HUDEP-2 (cell line): ENCODE results near the gene ZFAND3.
A peak's percentile ranks its signal among the peaks of the same experiment; 100 is the strongest.

ENCODE experiments used
- DNase-seq, 76 experiments: peaks; one replicate each; lab custom pipeline; 2025; ENCODE audit not compliant: unreplicated experiment in 76 of 76; lab: John Stamatoyannopoulos, UW

ZFAND3 gene

GRCh38 chr6:37965964-37966676 is 146.6 kb downstream of the ZFAND3 start:
- no peak for DNase-seq

GRCh38 chr6:37966801-37967200 is 147.3 kb downstream of the ZFAND3 start:
- no peak for DNase-seq

- no peak for DNase-seq
Measured at GRCh38 chr6:37967651-37968050, 148.1 kb downstream of the ZFAND3 start.

- DNase-seq, result no peak
Measured at GRCh38 chr6:37971266-37971665, 151.7 kb downstream of the ZFAND3 start.

- DNase-seq, result no peak
Measured at GRCh38 chr6:37971711-37972390, 152.3 kb downstream of the ZFAND3 start.

- no peak for DNase-seq
Measured at GRCh38 chr6:37972994-37973757, 153.6 kb downstream of the ZFAND3 start.

- DNase-seq, result no peak
Measured at GRCh38 chr6:37974381-37974780, 154.9 kb downstream of the ZFAND3 start.

GRCh38 chr6:37974943-37975342 is 155.4 kb downstream of the ZFAND3 start:
- no peak for DNase-seq

- DNase-seq, result no peak
Measured at GRCh38 chr6:37977715-37978114, 158.2 kb downstream of the ZFAND3 start.

GRCh38 chr6:37979392-37980221 is 160.1 kb downstream of the ZFAND3 start:
- no peak for DNase-seq

GRCh38 chr6:37980222-37980595 is 160.7 kb downstream of the ZFAND3 start:
- DNase-seq, result no peak

GRCh38 chr6:37981626-37982025 is 162.1 kb downstream of the ZFAND3 start:
- no peak for DNase-seq

- DNase-seq, result no peak
Measured at GRCh38 chr6:37982317-37982716, 162.8 kb downstream of the ZFAND3 start.

- no peak for DNase-seq
Measured at GRCh38 chr6:37983720-37984501, 164.4 kb downstream of the ZFAND3 start.

- no peak for DNase-seq
Measured at GRCh38 chr6:37984578-37984977, 165.1 kb downstream of the ZFAND3 start.

- peak in 7 of 76 experiments; percentile 1 to 26 (median 12) for DNase-seq
Measured at GRCh38 chr6:37985355-37985754, 165.8 kb downstream of the ZFAND3 start.

- DNase-seq, result peak in 1 of 76 experiments; percentile 9
Measured at GRCh38 chr6:37987018-37987417, 167.5 kb downstream of the ZFAND3 start.

- no peak for DNase-seq
Measured at GRCh38 chr6:37987559-37987958, 168.0 kb downstream of the ZFAND3 start.

GRCh38 chr6:37988127-37988526 is 168.6 kb downstream of the ZFAND3 start:
- DNase-seq, result no peak

GRCh38 chr6:37988696-37989095 is 169.2 kb downstream of the ZFAND3 start:
- DNase-seq, result no peak
